Fibroblast of lung (primary cell): ENCODE measurements around the gene SPECC1L. TPM values are rescaled to one million over a fixed set of nuclear protein-coding genes. Genes with fewer than 3 reads are reported as not detected.

Source experiments
- DNase-seq, 2 donors: peaks; one replicate each; pipeline versions ENCODE4 v3.0.0 to v3.0.0-alpha.2; 2010; ENCODE audit warnings: low read depth in 2 of 2
- H2AFZ ChIP-seq: 2 replicates; pipeline ENCODE4 v1.5.1; 2012; ENCODE audit warnings: low read length, control low read depth, inconsistent platforms
- H3K27ac ChIP-seq: 2 replicates; pipeline ENCODE4 v1.5.1; 2011; ENCODE audit warnings: low read length, control low read depth; ENCODE audit not compliant: insufficient read depth
- H3K27me3 ChIP-seq: 2 replicates; pipeline ENCODE4 v1.5.1; 2011; ENCODE audit warnings: mild to moderate bottlenecking, low read length; ENCODE audit not compliant: control insufficient read depth, insufficient read depth
- H3K36me3 ChIP-seq: 2 replicates; pipeline ENCODE4 v1.5.1; 2011; ENCODE audit warnings: low read length; ENCODE audit not compliant: control insufficient read depth, insufficient read depth
- H3K4me1 ChIP-seq: 2 replicates; pipeline ENCODE4 v1.5.1; 2011; ENCODE audit warnings: low read length; ENCODE audit not compliant: control insufficient read depth, insufficient read depth; ENCODE audit errors: extremely low read depth
- H3K4me2 ChIP-seq: 2 replicates; pipeline ENCODE4 v1.5.1; 2011; ENCODE audit warnings: low read length, control low read depth; ENCODE audit not compliant: insufficient read depth; ENCODE audit errors: extremely low read depth
- H3K4me3 ChIP-seq, 4 experiments: fragments of 200-600 bp in 1 of 4; sonication (generic) in 1 of 4; replicated peaks in 1 of 4; 2 replicates each; pipeline ENCODE4 v1.5.1; 2011 to 2016; ENCODE audit warnings: low read length in 4 of 4, low read depth in 3 of 4, mild to moderate bottlenecking in 3 of 4, control low read depth in 2 of 4, inconsistent platforms in 1 of 4, mixed read lengths in 1 of 4; ENCODE audit not compliant: insufficient read depth in 1 of 4; ENCODE audit errors: control extremely low read depth in 1 of 4
- H3K79me2 ChIP-seq: 2 replicates; pipeline ENCODE4 v1.5.1; 2012; ENCODE audit warnings: mild to moderate bottlenecking, low read length, inconsistent platforms; ENCODE audit not compliant: control insufficient read depth, insufficient read depth
- H3K9ac ChIP-seq: 2 replicates; pipeline ENCODE4 v1.5.1; 2011; ENCODE audit warnings: mild to moderate bottlenecking, low read length, control low read depth; ENCODE audit not compliant: insufficient read depth
- H3K9me3 ChIP-seq: 2 replicates; pipeline ENCODE4 v1.5.1; 2012; ENCODE audit warnings: low read depth, low read length; ENCODE audit not compliant: control insufficient read depth, insufficient read depth
- H4K20me1 ChIP-seq: 2 replicates; pipeline ENCODE4 v1.5.1; 2011; ENCODE audit warnings: low read length; ENCODE audit not compliant: control insufficient read depth, insufficient read depth; ENCODE audit errors: extremely low read depth
- CTCF ChIP-seq, 2 donors: IDR thresholded peaks in 1 of 2; conservative IDR thresholded peaks in 1 of 2; 1 replicate in 1 of 2; 2 replicates in 1 of 2; pipeline ENCODE4 v1.5.1; 2011 to 2012; ENCODE audit warnings: low read length in 2 of 2, control low read depth in 1 of 2, inconsistent platforms in 1 of 2, low read depth in 1 of 2, mild to moderate bottlenecking in 1 of 2
- EZH2 ChIP-seq: IDR thresholded peaks from 2 replicates; pipeline ENCODE4 v1.5.1; 2012; ENCODE audit warnings: low read length, control low read depth, mild to moderate bottlenecking; ENCODE audit errors: missing control alignments
- polyA plus RNA-seq, 2 donors: library from polyadenylated mRNA; depleted of rRNA in 1 of 2; stranded (reverse) in 1 of 2; unstranded in 1 of 2; fragments of >200 nt; gene quantifications; 2 replicates each; pipeline ENCODE4 v1.2.1, GENCODE V29; 2011 to 2012; ENCODE audit warnings: missing spikeins in 1 of 2
- total RNA-seq: library from RNA; depleted of rRNA; stranded (reverse); fragments of >200 nt; gene quantifications from 2 replicates; pipeline ENCODE4 v1.2.1, GENCODE V29; 2014

The SPECC1L gene
- total and polyA plus RNA-seq, 2 donors (not counting 1 experiment from before 2014, with no cell fraction given), result 40.3 to 46.2 TPM

- Histone ChIP-seq H3K36me3 (peaks cover 7% of the 10 kb centered on the region), H3K9me3 (no peaks in the 10 kb centered on the region), H3K79me2 (peaks cover 7% of the 10 kb centered on the region), H3K4me1 (peaks cover 15% of the 10 kb centered on the region), H4K20me1 (no peaks in the 10 kb centered on the region), H3K9ac (no peak overlapping the region), H2AFZ (no peak overlapping the region), H3K27ac (peak overlapping the region; percentile 38), H3K27me3 (no peaks in the 10 kb centered on the region), H3K4me2 (no peak overlapping the region), H3K4me3 (no peak overlapping the region)
- DNase-seq, result peak; percentile 71 to 87
- TF ChIP-seq CTCF (conservative IDR thresholded peaks at IDR 0.05 in 1 of 2, IDR thresholded peaks at IDR 0.05 in 1 of 2; ENCODE audit: low read depth in 1 of 2, low read length in 2 of 2), result no peak
- no peak for TF ChIP-seq EZH2
Measured at GRCh38 chr22:24333301-24333700, 62.7 kb downstream of the SPECC1L start.

GRCh38 chr22:24335496-24335895 lies 64.9 kb downstream of the SPECC1L start:
- H3K36me3 ChIP-seq, result peaks cover 7% of the 10 kb centered on the region

GRCh38 chr22:24337894-24338645 lies 67.4 kb downstream of the SPECC1L start:
- Histone ChIP-seq H3K4me1 (peaks cover 9% of the 10 kb centered on the region), H3K9ac (no peak overlapping the region), H3K79me2 (peaks cover 7% of the 10 kb centered on the region), H3K27ac (no peak overlapping the region), H3K36me3 (peaks cover 8% of the 10 kb centered on the region), H3K4me3 (no peak overlapping the region), H3K4me2 (no peak overlapping the region), H2AFZ (no peak overlapping the region), H3K27me3 (no peaks in the 10 kb centered on the region), H3K9me3 (no peaks in the 10 kb centered on the region), H4K20me1 (no peaks in the 10 kb centered on the region)
- TF ChIP-seq EZH2 (no peak), CTCF (conservative IDR thresholded peaks at IDR 0.05 in 1 of 2, IDR thresholded peaks at IDR 0.05 in 1 of 2; ENCODE audit: low read depth in 1 of 2, low read length in 2 of 2) (no peak)
- no peak for DNase-seq

More at GRCh38 chr22:24335496-24335895, 64.9 kb downstream of the SPECC1L start:
- no peak for DNase-seq
- no peaks in the 10 kb centered on the region for H3K27me3 ChIP-seq
- H2AFZ ChIP-seq, result no peak overlapping the region
- peaks cover 22% of the 10 kb centered on the region for H3K4me1 ChIP-seq
- H3K9me3 ChIP-seq, result no peaks in the 10 kb centered on the region
- H3K9ac ChIP-seq, result no peak overlapping the region
- H4K20me1 ChIP-seq, result no peaks in the 10 kb centered on the region
- no peak overlapping the region for H3K27ac ChIP-seq
- H3K4me2 ChIP-seq, result no peak overlapping the region
- no peak overlapping the region for H3K4me3 ChIP-seq
- TF ChIP-seq EZH2 (no peak), CTCF (conservative IDR thresholded peaks at IDR 0.05 in 1 of 2, IDR thresholded peaks at IDR 0.05 in 1 of 2; ENCODE audit: low read depth in 1 of 2, low read length in 2 of 2) (no peak)
- peaks cover 7% of the 10 kb centered on the region for H3K79me2 ChIP-seq
